Measurements from ENCODE around the gene FBXL4. TPM values are rescaled to one million over a fixed set of nuclear protein-coding genes. Genes with fewer than 3 reads are reported as not detected.

Gene FBXL4
- total RNA-seq, 1 donor from 2014 or later: 11.8 TPM

GRCh38 chr6:98887650-98888049 is 60.1 kb downstream of the FBXL4 start:
- no peak for DNase-seq (ENCODE audit: low read depth)

GRCh38 chr6:98885330-98885729 is 62.4 kb downstream of the FBXL4 start:
- DNase-seq (ENCODE audit: low read depth): no peak

- DNase-seq (ENCODE audit: low read depth): no peak
These were observed 67.3 kb downstream of the FBXL4 start for GRCh38 chr6:98880486-98880885.

GRCh38 chr6:98877250-98877649 is 70.5 kb downstream of the FBXL4 start:
- no peak for DNase-seq (ENCODE audit: low read depth)

GRCh38 chr6:98875375-98875774 is 72.4 kb downstream of the FBXL4 start:
- peak; percentile 2 for DNase-seq (ENCODE audit: low read depth)

- no peak for DNase-seq (ENCODE audit: low read depth)
These were observed 75.9 kb downstream of the FBXL4 start for GRCh38 chr6:98871821-98872220.

- DNase-seq (ENCODE audit: low read depth): peak; percentile 7
These were observed 76.7 kb downstream of the FBXL4 start for GRCh38 chr6:98871057-98871456.

- no peak for DNase-seq (ENCODE audit: low read depth)
These were observed 83.2 kb downstream of the FBXL4 start for GRCh38 chr6:98864497-98864896.

- no peak for DNase-seq (ENCODE audit: low read depth)
These were observed 99.1 kb downstream of the FBXL4 start for GRCh38 chr6:98848539-98849242.

GRCh38 chr6:98847779-98848538 is 99.8 kb downstream of the FBXL4 start:
- DNase-seq (ENCODE audit: low read depth): no peak

- DNase-seq (ENCODE audit: low read depth): no peak
These were observed 100.3 kb downstream of the FBXL4 start for GRCh38 chr6:98847416-98847778.

GRCh38 chr6:98846021-98846380 is 101.7 kb downstream of the FBXL4 start:
- DNase-seq (ENCODE audit: low read depth): no peak

GRCh38 chr6:98845211-98846020 is 102.3 kb downstream of the FBXL4 start:
- peak; percentile 86 for DNase-seq (ENCODE audit: low read depth)

- no peak for DNase-seq (ENCODE audit: low read depth)
These were observed 103.2 kb downstream of the FBXL4 start for GRCh38 chr6:98844244-98845210.

- no peak for DNase-seq (ENCODE audit: low read depth)
These were observed 104.2 kb downstream of the FBXL4 start for GRCh38 chr6:98843271-98844243.

- no peak for DNase-seq (ENCODE audit: low read depth)
These were observed 105.2 kb downstream of the FBXL4 start for GRCh38 chr6:98842342-98843180.

GRCh38 chr6:98841621-98842341 is 106.0 kb downstream of the FBXL4 start:
- DNase-seq (ENCODE audit: low read depth): no peak

GRCh38 chr6:98840996-98841513 is 106.7 kb downstream of the FBXL4 start:
- no peak for DNase-seq (ENCODE audit: low read depth)
